Measurements from ENCODE around the gene KLHL11. TPM values are rescaled to one million over a fixed set of nuclear protein-coding genes. Genes with fewer than 3 reads are reported as not detected.

KLHL11 gene
- total and polyA plus RNA-seq, 4 experiments from 2014 or later: 1.0 to 20.8 (median 14.1) TPM

- Mint-ChIP-seq H3K4me3 (peak overlapping the region in 1 of 8 donors; percentile 4), H3K4me1 (peaks cover 14 to 28% (median 19%) of the 10 kb centered on the region in 4 donors), H3K27ac (no peak overlapping the region), H3K27me3 (no peaks in the 10 kb centered on the region), H3K9me3 (no peaks in the 10 kb centered on the region), H3K36me3 (peaks cover 0 to 5% of the 10 kb centered on the region in 2 donors)
- ChIA-PET CTCF (ENCODE audit: partially characterized antibody) (interaction anchor here (0.6 to 1.3 kb wide), 2 partner anchors 13 to 14 kb away, joined by 4 to 5 read pairs; no protein-coding TSS in a partner anchor), POLR2A (ENCODE audit: partially characterized antibody) (no interaction called here)
- intact Hi-C loops (cut with micrococcal nuclease): loop anchor here (5.0 kb wide), 1 partner anchor 118 kb away; the partner anchor contains the start of gene ODAD4
- DNase-seq: no peak
- peaks cover 20% of the 10 kb centered on the region for H3K4me1 ChIP-seq (ENCODE audit: insufficient read depth, low read length)
- no peak overlapping the region for H3K4me3 ChIP-seq (ENCODE audit: low read length in 2 of 2)
- no peak overlapping the region for H3K27ac ChIP-seq (ENCODE audit: low read depth, low read length)
- H3K27me3 ChIP-seq (ENCODE audit: insufficient read depth, low read length): no peaks in the 10 kb centered on the region
- H3K36me3 ChIP-seq (ENCODE audit: insufficient read depth, low read length): no peaks in the 10 kb centered on the region
- no peaks in the 10 kb centered on the region for H3K9me3 ChIP-seq (ENCODE audit: control insufficient read depth in 1 of 2, low read length in 2 of 2)
These were observed 51.0 kb downstream of the KLHL11 start for GRCh38 chr17:41814195-41814594.

DNA sequence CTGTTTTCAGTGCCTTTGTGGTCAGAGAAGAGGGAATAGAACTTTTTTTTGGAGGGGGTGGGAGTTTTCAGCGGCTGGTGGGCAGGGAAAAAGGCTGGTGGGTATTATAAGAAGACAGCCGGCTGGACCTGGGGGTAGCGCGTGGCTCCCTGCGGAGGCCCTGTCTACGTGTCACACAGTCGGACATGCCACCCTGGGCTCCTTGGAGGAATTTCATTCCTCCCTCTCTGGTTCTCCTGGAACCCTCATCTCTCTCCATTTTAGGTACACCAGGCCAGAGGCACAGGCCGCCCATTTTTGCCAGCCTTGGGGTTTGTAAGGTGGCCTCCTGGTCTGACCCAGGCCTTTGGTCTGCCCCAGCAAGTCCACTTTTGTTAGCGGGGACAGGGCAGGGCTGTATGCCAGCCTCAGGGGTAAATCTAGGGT, 51.5 kb downstream of the KLHL11 start:
- Mint-ChIP-seq H3K4me1 (peaks cover 14 to 28% (median 19%) of the 10 kb centered on the region in 4 donors), H3K27ac (peak overlapping the region in 1 of 7 donors; percentile 79), H3K36me3 (peaks cover 0 to 5% of the 10 kb centered on the region in 2 donors), H3K4me3 (peak overlapping the region in 5 of 8 donors; percentile 47 to 84 (median 66)), H3K9me3 (no peaks in the 10 kb centered on the region), H3K27me3 (no peaks in the 10 kb centered on the region)
- ChIA-PET POLR2A (ENCODE audit: partially characterized antibody) (interaction anchor here (3.8 kb wide), 1 partner anchor 50 kb away, joined by 25 read pairs; the partner anchor contains the start of gene KLHL11), CTCF (ENCODE audit: partially characterized antibody) (no interaction called here)
- Histone ChIP-seq H3K36me3 (ENCODE audit: insufficient read depth, low read length) (no peaks in the 10 kb centered on the region), H3K9me3 (ENCODE audit: control insufficient read depth in 1 of 2, low read length in 2 of 2) (no peaks in the 10 kb centered on the region), H3K4me1 (ENCODE audit: insufficient read depth, low read length) (peaks cover 20% of the 10 kb centered on the region), H3K27me3 (ENCODE audit: insufficient read depth, low read length) (no peaks in the 10 kb centered on the region), H3K27ac (ENCODE audit: low read depth, low read length) (no peak overlapping the region), H3K4me3 (ENCODE audit: low read length in 2 of 2) (no peak overlapping the region)
- no peak for DNase-seq
- intact Hi-C loops (cut with micrococcal nuclease): loop anchor here (5.0 kb wide), 1 partner anchor 119 kb away; the partner anchor contains the start of gene ODAD4

DNA sequence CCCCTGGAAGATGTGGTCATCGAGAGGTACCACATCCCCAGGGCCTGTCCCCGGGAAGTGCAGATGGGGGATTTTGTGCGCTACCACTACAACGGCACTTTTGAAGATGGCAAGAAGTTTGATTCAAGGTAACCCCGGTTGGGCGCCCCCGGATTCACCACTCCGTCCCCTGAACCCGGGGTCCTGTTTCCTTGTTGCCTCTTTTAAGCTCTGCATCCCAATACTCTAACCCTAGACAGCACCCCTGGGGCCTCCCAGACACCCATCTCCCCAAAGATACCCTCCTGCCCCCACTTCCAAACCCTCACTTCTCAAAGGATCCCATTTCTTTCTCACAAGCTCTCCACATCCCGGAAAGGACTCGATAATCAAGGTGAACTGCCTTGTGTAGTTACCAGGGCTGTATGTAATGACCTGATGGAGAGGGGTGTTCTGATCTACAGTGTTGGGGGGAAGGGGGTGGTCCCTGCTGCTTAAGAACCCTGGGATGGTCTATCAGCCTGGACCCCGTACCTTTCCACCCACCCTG, 52.0 kb downstream of the KLHL11 start:
- no peaks in the 10 kb centered on the region for H3K9me3 Mint-ChIP-seq
- no peaks in the 10 kb centered on the region for H3K27me3 Mint-ChIP-seq
- no peaks in the 10 kb centered on the region for H3K27me3 ChIP-seq (ENCODE audit: insufficient read depth, low read length)
- ChIA-PET CTCF (ENCODE audit: partially characterized antibody) (interaction anchor here (0.8 kb wide), 1 partner anchor 76 kb away, joined by 3 read pairs; no protein-coding TSS in a partner anchor), POLR2A (ENCODE audit: partially characterized antibody) (interaction anchor here (1.4 to 3.8 kb wide), 2 partner anchors 9 to 51 kb away, joined by 3 to 25 read pairs; partner anchors contain the start of gene KLHL11)
- H3K27ac ChIP-seq (ENCODE audit: low read depth, low read length): no peak overlapping the region
- H3K4me1 ChIP-seq (ENCODE audit: insufficient read depth, low read length): peaks cover 20% of the 10 kb centered on the region
- peaks cover 0 to 5% of the 10 kb centered on the region in 2 donors for H3K36me3 Mint-ChIP-seq
- peak overlapping the region in 7 of 8 donors; percentile 26 to 84 (median 76) for H3K4me3 Mint-ChIP-seq
- no peaks in the 10 kb centered on the region for H3K36me3 ChIP-seq (ENCODE audit: insufficient read depth, low read length)
- DNase-seq: no peak
- peak overlapping the region in 2 of 7 donors; percentile 18 to 79 for H3K27ac Mint-ChIP-seq
- H3K4me3 ChIP-seq (ENCODE audit: low read length in 2 of 2): no peak overlapping the region
- intact Hi-C loops (cut with micrococcal nuclease): loop anchor here (5.0 kb wide), 1 partner anchor 119 kb away; the partner anchor contains the start of gene ODAD4
- H3K4me1 Mint-ChIP-seq: peaks cover 14 to 28% (median 19%) of the 10 kb centered on the region in 4 donors
- no peaks in the 10 kb centered on the region for H3K9me3 ChIP-seq (ENCODE audit: control insufficient read depth in 1 of 2, low read length in 2 of 2)

GRCh38 chr17:41812381-41813151, 52.7 kb downstream of the KLHL11 start, which contains the start of gene FKBP10:
TSS of gene FKBP10 (plus strand) at chr17:41813004. CDS start at chr17:41813035, 31 bp downstream.
- Histone ChIP-seq H3K36me3 (ENCODE audit: insufficient read depth, low read length) (no peaks in the 10 kb centered on the region), H3K4me1 (ENCODE audit: insufficient read depth, low read length) (peaks cover 20% of the 10 kb centered on the region), H3K27me3 (ENCODE audit: insufficient read depth, low read length) (no peaks in the 10 kb centered on the region), H3K27ac (ENCODE audit: low read depth, low read length) (peak within 1 kb of the TSS; percentile 45), H3K4me3 (ENCODE audit: low read length in 2 of 2) (peak within 1 kb of the TSS; percentile 47 to 62), H3K9me3 (ENCODE audit: control insufficient read depth in 1 of 2, low read length in 2 of 2) (no peaks in the 10 kb centered on the region)
- no peaks in the 10 kb centered on the region for H3K27me3 Mint-ChIP-seq
- ChIA-PET CTCF (ENCODE audit: partially characterized antibody) (interaction anchor here (0.8 to 3.9 kb wide), 8 partner anchors 12 to 153 kb away, joined by 3 to 35 read pairs (median 5); no protein-coding TSS in a partner anchor), POLR2A (ENCODE audit: partially characterized antibody) (interaction anchor here (1.1 to 3.8 kb wide), 6 partner anchors 10 to 123 kb away, joined by 3 to 25 read pairs (median 8); partner anchors contain the start of genes EIF1, KLHL11 and NT5C3B)
- peaks cover 14 to 28% (median 19%) of the 10 kb centered on the region in 4 donors for H3K4me1 Mint-ChIP-seq
- H3K36me3 Mint-ChIP-seq: peaks cover 0 to 5% of the 10 kb centered on the region in 2 donors
- no peaks in the 10 kb centered on the region for H3K9me3 Mint-ChIP-seq
- peak within 1 kb of the TSS; percentile 86 to 97 (median 92) for H3K4me3 Mint-ChIP-seq
- peak; percentile 50 to 62 (median 53) for DNase-seq
- H3K27ac Mint-ChIP-seq: peak within 1 kb of the TSS; percentile 57 to 94 (median 75)
- intact Hi-C loops (cut with micrococcal nuclease): loop anchor here (5.0 kb wide), 1 partner anchor 120 kb away; the partner anchor contains the start of gene ODAD4

GRCh38 chr17:41811549-41812380, 53.5 kb downstream of the KLHL11 start, which contains the start of gene P3H4:
TSS of gene P3H4 (minus strand) at chr17:41811949. CDS start at chr17:41811915, 34 bp downstream.
- Mint-ChIP-seq H3K9me3 (no peaks in the 10 kb centered on the region), H3K4me1 (peaks cover 14 to 28% (median 19%) of the 10 kb centered on the region in 4 donors), H3K27ac (peak within 1 kb of the TSS; percentile 57 to 94 (median 75)), H3K27me3 (no peaks in the 10 kb centered on the region), H3K4me3 (peak within 1 kb of the TSS; percentile 87 to 97 (median 92)), H3K36me3 (peaks cover 0 to 5% of the 10 kb centered on the region in 2 donors)
- Histone ChIP-seq H3K27ac (ENCODE audit: low read depth, low read length) (peak within 1 kb of the TSS; percentile 45), H3K9me3 (ENCODE audit: control insufficient read depth in 1 of 2, low read length in 2 of 2) (no peaks in the 10 kb centered on the region), H3K27me3 (ENCODE audit: insufficient read depth, low read length) (no peaks in the 10 kb centered on the region), H3K4me1 (ENCODE audit: insufficient read depth, low read length) (peaks cover 20% of the 10 kb centered on the region), H3K4me3 (ENCODE audit: low read length in 2 of 2) (peak within 1 kb of the TSS; percentile 47 to 62), H3K36me3 (ENCODE audit: insufficient read depth, low read length) (no peaks in the 10 kb centered on the region)
- POLR2A ChIA-PET (ENCODE audit: partially characterized antibody): interaction anchor here (0.9 to 3.8 kb wide), 13 partner anchors 8 to 205 kb away, joined by 3 to 25 read pairs (median 4); partner anchors contain the start of genes DNAJC7, EIF1, HAP1 and JUP
- intact Hi-C loops (cut with micrococcal nuclease): loop anchor here (1.0 to 5.0 kb wide), 2 partner anchors 10 to 121 kb away; partner anchors contain the start of gene ODAD4
- DNase-seq: peak; percentile 76 to 83 (median 80)
- CTCF ChIA-PET (ENCODE audit: partially characterized antibody): interaction anchor here (1.0 to 3.9 kb wide), 13 partner anchors 11 to 154 kb away, joined by 3 to 35 read pairs (median 5); partner anchors contain the start of genes ACLY and JUP
